Dendritic cell treated with granulocyte-macrophage colony-stimulating factor and Interleukin-4, amounts not matched to agents 40 ng/mL and 50 ng/mL, for 4 days (primary cell): Measurements from ENCODE around the gene HRH2.

Source experiments
- H3K27ac Mint-ChIP-seq: one replicate; pipeline ENCODE4 v1.8.0; 2022; ENCODE audit warnings: mild to moderate bottlenecking, mixed read lengths
- H3K27me3 Mint-ChIP-seq: one replicate; pipeline ENCODE4 v1.8.0; 2022; ENCODE audit warnings: mild to moderate bottlenecking, mixed read lengths
- H3K36me3 Mint-ChIP-seq: one replicate; pipeline ENCODE4 v1.8.0; 2022; ENCODE audit warnings: low read depth, mixed read lengths
- H3K4me1 Mint-ChIP-seq: one replicate; pipeline ENCODE4 v1.8.0; 2022; ENCODE audit warnings: low read depth, mixed read lengths
- H3K4me3 Mint-ChIP-seq: one replicate; pipeline ENCODE4 v1.8.0; 2022; ENCODE audit warnings: mild to moderate bottlenecking, moderate library complexity, mixed read lengths
- H3K9me3 Mint-ChIP-seq: one replicate; pipeline ENCODE4 v1.8.0; 2022; ENCODE audit warnings: mixed read lengths
- intact Hi-C: fragments of 100-400 bp; cut with micrococcal nuclease; formaldehyde crosslinking; loops from one replicate; pipeline ENCODE4 v1.15.0; 2022

The HRH2 gene

DNA sequence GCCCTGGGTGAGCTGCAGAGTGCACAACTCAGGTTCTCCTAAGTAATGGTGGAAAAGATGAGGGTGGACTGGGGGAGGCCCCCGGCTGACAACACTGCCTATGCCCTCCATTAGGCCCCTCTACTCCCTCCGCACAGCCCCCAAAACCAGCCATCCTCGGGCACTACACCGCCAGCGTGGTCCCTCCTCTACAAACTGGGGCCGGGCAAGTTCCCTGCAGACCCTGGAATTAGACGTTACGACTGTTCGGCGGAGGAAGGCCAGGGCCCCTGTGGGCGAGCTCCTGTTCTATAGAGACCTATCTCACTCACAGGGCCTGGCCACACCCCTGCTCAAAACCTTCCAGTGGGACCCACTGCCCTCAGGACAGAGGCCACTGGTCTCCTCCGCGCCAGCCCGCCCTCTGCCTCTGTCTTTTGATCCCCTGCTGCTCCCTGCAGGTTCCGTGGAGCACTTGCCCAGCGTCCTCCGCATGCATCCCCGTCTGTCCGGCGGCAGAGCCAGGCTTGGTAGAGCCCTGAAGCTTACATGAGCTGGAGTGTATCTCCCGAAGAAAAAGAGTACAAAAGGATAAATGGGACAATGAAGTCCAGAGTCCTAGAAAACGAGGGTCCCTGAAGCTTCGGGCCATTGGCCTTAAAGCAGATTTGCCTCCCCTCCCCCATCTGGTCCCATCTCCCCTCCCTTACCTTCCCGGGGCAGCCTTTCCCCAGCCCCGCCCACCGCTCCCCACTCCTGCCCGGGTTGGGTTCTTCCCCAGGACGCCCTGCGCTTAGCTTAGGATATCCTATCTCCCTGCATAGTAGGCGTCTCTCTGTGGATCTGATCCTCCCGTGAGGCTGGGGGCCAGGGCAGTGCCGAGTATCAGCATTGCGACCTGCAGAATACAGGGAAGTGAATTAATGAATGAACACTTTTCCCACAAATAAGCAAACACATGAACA lies 71.3 kb downstream of the HRH2 start:
- Mint-ChIP-seq H3K27me3 (peaks cover 34% of the 10 kb centered on the region), H3K9me3 (no peaks in the 10 kb centered on the region), H3K4me3 (no peak overlapping the region), H3K4me1 (peaks cover 6% of the 10 kb centered on the region), H3K36me3 (no peaks in the 10 kb centered on the region), H3K27ac (no peak overlapping the region)
- intact Hi-C loops = loop anchor here (10.0 kb wide), 1 partner anchor 146 kb away; the partner anchor contains the start of gene CPLX2

DNA sequence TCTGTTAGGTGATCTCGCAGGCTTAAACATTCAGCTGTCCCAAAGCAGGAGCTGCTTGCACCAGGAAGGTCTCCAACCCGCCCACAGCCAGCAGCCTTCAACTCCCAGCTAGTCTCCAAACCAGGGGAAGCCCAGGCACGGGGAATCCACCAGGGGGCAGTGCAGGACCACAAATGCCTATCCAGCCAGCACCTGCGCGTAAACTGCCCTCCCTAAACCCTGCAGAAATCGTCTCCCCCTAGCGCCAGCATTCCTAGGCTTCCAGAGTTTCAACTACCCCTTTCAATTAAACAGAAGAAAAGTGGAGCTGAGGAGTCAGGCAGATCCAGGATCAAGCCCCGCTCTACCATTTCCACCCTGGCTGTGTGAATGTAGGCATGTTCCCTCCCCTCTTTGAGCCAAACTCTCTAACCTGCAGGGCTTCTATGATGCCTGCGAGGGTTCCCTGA lies 72.0 kb downstream of the HRH2 start:
- H3K9me3 Mint-ChIP-seq = no peaks in the 10 kb centered on the region
- no peaks in the 10 kb centered on the region for H3K36me3 Mint-ChIP-seq
- no peak overlapping the region for H3K4me3 Mint-ChIP-seq
- H3K27ac Mint-ChIP-seq = no peak overlapping the region
- H3K27me3 Mint-ChIP-seq = peaks cover 32% of the 10 kb centered on the region
- intact Hi-C loops = loop anchor here (10.0 kb wide), 1 partner anchor 145 kb away; the partner anchor contains the start of gene CPLX2
- H3K4me1 Mint-ChIP-seq = peaks cover 6% of the 10 kb centered on the region

DNA sequence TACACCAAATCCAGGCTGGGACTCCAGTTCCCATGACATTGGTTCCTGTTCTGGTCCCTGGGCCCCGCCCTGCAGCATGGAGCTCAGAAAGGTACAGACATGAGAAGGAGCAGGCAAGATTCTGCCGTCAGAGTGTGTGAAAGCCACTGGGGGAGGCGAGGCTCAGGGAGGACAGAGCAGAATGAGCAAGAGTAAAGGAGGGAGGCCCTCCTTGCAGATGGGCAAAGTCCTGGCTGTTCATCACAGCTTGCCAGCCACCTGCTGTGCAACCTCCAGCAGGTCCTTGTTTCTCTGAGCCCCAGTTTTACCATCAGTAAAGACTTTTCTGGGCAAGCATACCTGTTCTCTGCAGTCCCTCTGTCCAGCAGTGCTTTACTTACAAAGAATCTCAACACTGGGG lies 73.3 kb downstream of the HRH2 start:
- peaks cover 32% of the 10 kb centered on the region for H3K27me3 Mint-ChIP-seq
- peaks cover 6% of the 10 kb centered on the region for H3K4me1 Mint-ChIP-seq
- no peak overlapping the region for H3K27ac Mint-ChIP-seq
- H3K9me3 Mint-ChIP-seq = no peaks in the 10 kb centered on the region
- intact Hi-C loops = no loop called here
- H3K4me3 Mint-ChIP-seq = no peak overlapping the region
- no peaks in the 10 kb centered on the region for H3K36me3 Mint-ChIP-seq

DNA sequence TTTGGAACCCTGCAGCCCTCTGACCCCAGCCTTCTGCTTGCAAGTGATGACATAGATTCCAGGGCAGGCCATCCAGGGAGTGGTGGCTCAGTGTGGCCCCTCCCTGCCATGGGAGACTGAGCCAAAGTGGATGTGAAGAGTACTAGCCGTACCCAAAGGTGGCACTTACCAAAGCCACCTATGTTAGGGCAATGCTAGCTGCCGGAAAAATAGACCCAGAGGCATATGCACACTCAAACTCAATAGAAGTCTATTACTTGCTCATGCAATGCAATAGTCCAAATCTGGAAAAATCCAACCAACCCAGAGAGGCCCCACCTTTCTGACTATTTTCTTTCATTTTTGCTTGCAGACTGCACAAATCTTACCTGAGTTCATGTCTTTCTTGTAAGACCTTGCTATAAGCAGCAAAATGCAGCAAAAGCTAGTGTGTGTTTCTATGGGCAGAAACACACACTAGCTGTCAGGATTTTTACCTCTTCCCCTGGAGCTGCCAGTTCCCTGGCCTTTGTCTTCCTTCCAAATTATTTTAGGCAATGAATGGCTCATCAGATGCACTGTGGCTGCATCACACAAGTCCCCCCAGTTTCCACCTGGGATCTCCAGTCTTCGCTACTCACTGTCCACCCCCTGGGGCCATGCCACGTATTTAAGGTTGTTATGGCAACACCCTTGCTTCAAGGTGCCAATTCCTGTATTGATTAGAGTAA lies 74.0 kb downstream of the HRH2 start:
- Mint-ChIP-seq H3K36me3 (no peaks in the 10 kb centered on the region), H3K27me3 (peaks cover 32% of the 10 kb centered on the region), H3K9me3 (no peaks in the 10 kb centered on the region), H3K4me1 (peaks cover 6% of the 10 kb centered on the region), H3K4me3 (no peak overlapping the region), H3K27ac (no peak overlapping the region)
- intact Hi-C loops = no loop called here

DNA sequence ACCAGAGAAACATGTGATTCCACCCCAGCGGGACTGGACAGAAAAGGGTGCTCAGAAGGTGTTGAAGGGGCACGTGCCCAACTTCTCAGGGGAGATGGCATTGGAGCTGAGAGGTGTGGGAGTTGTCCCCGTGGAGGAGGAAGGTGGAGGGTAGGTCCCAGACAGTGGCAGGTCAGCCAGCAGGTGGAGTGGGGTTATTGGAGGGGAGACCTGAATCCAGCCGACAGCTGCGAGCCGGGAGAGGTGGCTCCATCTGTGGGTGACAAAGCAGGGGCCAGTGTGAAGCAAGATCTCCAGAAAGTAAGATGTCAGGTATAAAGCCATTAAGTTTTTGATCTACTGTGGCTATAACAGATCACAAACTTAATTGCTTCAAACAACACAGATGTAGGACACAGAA lies 75.1 kb downstream of the HRH2 start:
- Mint-ChIP-seq H3K4me1 (peaks cover 6% of the 10 kb centered on the region), H3K9me3 (no peaks in the 10 kb centered on the region), H3K27me3 (peaks cover 31% of the 10 kb centered on the region), H3K27ac (no peak overlapping the region), H3K36me3 (no peaks in the 10 kb centered on the region), H3K4me3 (no peak overlapping the region)
- intact Hi-C loops = no loop called here

DNA sequence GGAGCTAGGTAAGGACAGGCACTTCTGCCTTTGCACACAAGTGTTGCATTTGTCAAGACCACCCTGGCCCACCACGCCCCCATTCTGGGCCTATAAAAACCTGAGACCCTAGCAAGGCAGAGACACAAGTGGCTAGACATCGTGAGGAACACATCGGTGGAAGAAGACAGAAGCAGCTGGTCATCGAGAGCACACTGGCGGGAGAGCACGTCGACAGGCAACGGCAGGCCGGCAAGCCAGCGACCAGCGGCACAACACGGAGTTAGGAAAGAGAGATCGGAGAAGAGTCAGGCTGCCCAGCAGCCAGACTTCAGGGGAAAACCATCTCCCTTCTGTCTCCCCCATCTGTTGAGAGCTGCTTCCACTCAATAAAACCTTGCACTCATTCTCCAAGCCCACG lies 76.1 kb downstream of the HRH2 start:
- intact Hi-C loops = no loop called here

DNA sequence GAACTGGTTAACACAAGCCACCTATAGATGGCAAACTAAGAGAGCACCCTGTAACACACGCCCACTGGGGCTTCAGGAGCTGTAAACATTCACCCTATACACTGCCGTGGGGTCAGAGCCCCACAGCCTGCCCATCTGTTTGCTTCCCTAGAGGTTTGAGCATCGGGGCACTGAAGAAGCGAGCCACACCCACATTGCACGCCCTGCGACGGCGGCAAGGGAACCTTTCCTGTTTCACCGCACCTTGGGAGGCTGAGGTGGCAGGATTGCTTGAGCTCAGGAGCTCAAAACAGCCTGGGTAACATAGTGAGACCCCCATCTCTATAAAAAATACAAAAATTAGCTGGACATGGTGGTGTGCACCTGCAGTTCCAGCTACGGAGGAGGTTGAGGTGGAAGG lies 76.6 kb downstream of the HRH2 start:
- H3K9me3 Mint-ChIP-seq = no peaks in the 10 kb centered on the region
- no peak overlapping the region for H3K27ac Mint-ChIP-seq
- H3K27me3 Mint-ChIP-seq = peaks cover 25% of the 10 kb centered on the region
- intact Hi-C loops = no loop called here
- H3K36me3 Mint-ChIP-seq = no peaks in the 10 kb centered on the region
- H3K4me3 Mint-ChIP-seq = no peak overlapping the region
- H3K4me1 Mint-ChIP-seq = peaks cover 5% of the 10 kb centered on the region

More for the DNA sequence above, 76.1 kb downstream of the HRH2 start:
- H3K4me3 Mint-ChIP-seq = no peak overlapping the region
- H3K4me1 Mint-ChIP-seq = peaks cover 6% of the 10 kb centered on the region
- no peaks in the 10 kb centered on the region for H3K9me3 Mint-ChIP-seq
- no peak overlapping the region for H3K27ac Mint-ChIP-seq
- peaks cover 26% of the 10 kb centered on the region for H3K27me3 Mint-ChIP-seq
- no peaks in the 10 kb centered on the region for H3K36me3 Mint-ChIP-seq

DNA sequence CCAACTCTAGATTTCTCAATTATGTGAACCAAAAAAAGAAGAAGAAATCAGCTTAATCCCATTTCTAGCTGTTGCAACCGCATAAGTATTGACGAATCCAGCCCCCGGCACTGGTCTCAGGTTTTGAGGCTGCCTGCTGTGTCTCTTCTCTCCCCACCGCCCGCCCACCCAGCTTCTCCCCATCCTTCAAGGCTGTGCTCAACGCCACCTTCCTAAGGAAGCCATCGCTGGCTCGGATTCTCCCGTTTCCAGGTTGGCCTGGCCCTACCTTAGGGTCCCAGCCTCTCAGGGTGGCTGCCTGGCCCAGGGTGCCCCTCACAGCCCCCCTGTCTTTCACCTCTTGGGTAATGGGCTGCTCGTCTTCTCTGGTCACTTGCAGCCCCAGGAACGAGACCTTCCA lies 77.8 kb downstream of the HRH2 start:
- H3K27ac Mint-ChIP-seq = no peak overlapping the region
- H3K27me3 Mint-ChIP-seq = peaks cover 31% of the 10 kb centered on the region
- H3K4me3 Mint-ChIP-seq = no peak overlapping the region
- H3K36me3 Mint-ChIP-seq = no peaks in the 10 kb centered on the region
- intact Hi-C loops = no loop called here
- H3K9me3 Mint-ChIP-seq = no peaks in the 10 kb centered on the region
- H3K4me1 Mint-ChIP-seq = no peaks in the 10 kb centered on the region

DNA sequence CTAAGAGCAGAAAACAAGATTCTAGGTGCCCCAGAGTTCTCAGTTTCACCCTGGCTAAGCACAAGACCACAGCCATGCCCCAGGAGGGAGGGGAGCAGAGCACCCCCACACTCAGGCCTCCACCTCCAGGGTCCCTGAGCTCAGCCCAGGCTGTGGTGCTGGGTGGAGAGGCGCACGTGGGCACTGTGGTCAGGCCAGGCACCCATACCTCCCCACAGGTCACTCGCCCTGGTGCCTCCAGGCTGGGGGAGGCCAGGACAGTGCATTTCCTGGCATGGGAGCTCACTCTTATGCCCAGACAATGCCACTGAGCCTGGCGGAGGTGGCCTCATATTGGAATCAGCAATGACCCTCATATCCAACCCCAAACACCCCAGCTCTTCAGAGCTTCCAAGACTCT lies 78.8 kb downstream of the HRH2 start:
- H3K9me3 Mint-ChIP-seq = no peaks in the 10 kb centered on the region
- H3K27me3 Mint-ChIP-seq = peaks cover 28% of the 10 kb centered on the region
- no peaks in the 10 kb centered on the region for H3K36me3 Mint-ChIP-seq

DNA sequence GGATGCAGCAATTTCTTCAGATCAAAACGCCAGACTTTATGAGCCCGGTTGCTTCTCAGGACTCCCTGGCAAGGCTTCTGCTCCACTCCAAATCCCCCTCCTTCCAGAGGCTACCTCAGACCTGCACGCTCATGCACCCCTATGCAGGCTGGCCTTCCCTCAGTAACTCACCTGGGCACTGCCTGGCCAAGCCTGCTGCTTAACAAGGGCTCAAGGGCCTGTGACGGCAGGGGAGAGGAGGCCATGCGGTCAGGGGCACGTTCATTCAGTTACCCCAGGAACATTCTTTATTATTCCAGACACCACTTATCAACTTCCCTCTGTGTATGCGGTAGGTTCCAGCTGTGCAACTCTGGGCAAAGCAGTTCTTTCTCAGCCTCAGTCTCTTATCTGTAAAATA lies 79.6 kb downstream of the HRH2 start:
- Mint-ChIP-seq H3K27me3 (peaks cover 31% of the 10 kb centered on the region), H3K9me3 (no peaks in the 10 kb centered on the region), H3K4me3 (no peak overlapping the region), H3K27ac (no peak overlapping the region), H3K4me1 (peaks cover 7% of the 10 kb centered on the region), H3K36me3 (no peaks in the 10 kb centered on the region)
- intact Hi-C loops = no loop called here

More for the DNA sequence above, 78.8 kb downstream of the HRH2 start:
- intact Hi-C loops = no loop called here
- Mint-ChIP-seq H3K4me3 (no peak overlapping the region), H3K4me1 (peaks cover 5% of the 10 kb centered on the region), H3K27ac (no peak overlapping the region)

DNA sequence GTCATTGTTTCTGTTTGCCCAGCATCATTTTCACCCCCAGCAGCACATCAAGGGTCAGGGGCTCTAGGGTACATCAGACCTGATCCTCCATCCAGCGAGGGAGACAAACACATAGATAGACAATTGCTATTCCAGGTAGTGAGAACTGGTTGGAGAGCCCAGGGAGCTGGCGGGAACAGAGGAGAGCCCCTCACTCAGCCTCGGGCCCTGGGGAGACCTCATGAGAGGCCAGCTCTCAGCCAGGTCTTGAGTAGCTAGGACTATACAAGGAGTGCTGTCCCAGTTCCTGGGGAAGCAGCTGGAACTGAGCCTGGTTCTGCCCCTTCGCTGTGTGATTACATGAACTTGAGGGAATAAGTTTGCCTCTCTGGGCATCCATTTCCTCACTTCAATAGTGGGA lies 80.3 kb downstream of the HRH2 start:
- intact Hi-C loops = no loop called here
- H3K9me3 Mint-ChIP-seq = no peaks in the 10 kb centered on the region

DNA sequence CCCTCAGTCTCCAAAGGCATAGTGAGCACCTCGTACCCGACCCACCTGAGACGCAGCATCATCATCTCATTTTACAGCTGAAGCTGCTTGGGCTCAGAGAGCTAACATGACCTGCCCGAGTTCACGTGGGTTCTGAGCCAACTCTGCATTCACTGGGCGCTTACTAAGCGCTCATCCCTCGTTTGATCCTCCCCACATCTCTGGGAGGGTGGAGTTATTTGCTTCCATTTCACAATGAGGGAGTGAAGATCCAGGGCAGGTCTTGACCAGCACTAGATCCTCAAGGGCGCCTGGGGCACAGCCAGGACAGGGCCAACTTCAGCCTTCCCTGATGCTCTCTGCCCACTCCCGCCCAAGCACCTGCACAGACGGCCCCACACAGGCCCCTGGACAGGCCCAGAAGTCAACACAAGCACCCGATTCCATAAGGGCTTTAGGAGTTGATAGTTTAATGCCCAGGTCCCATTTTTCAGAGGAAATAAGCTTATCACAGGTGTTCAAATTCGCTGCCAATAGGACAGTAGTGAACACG lies 80.8 kb downstream of the HRH2 start:
- intact Hi-C loops = no loop called here
- H3K27me3 Mint-ChIP-seq = peaks cover 29% of the 10 kb centered on the region
- no peak overlapping the region for H3K27ac Mint-ChIP-seq
- no peaks in the 10 kb centered on the region for H3K36me3 Mint-ChIP-seq
- no peak overlapping the region for H3K4me3 Mint-ChIP-seq
- no peaks in the 10 kb centered on the region for H3K9me3 Mint-ChIP-seq
- peaks cover 7% of the 10 kb centered on the region for H3K4me1 Mint-ChIP-seq

More for the DNA sequence above, 80.3 kb downstream of the HRH2 start:
- Mint-ChIP-seq H3K27ac (no peak overlapping the region), H3K36me3 (no peaks in the 10 kb centered on the region), H3K27me3 (peaks cover 29% of the 10 kb centered on the region), H3K4me3 (no peak overlapping the region), H3K4me1 (peaks cover 7% of the 10 kb centered on the region)

DNA sequence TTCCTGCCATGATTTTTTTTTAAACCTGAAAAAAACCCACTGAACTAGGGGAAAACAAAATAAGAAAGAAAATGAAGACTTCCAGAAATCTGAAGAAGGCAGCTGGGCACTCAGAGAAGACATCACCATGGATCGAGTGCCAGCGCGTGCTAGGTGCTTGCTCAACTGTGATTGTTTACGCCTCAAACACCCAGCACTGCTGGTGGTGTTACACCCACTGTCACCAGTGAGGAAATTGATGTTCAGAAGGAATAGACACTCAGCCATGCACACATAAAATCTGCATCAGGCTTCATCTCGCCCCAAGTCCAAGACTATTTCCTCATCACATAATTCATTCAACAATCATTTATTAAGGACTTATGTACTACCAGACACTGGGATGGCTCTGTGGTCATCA lies 82.1 kb downstream of the HRH2 start:
- no peak overlapping the region for H3K27ac Mint-ChIP-seq
- H3K4me3 Mint-ChIP-seq = no peak overlapping the region
- H3K9me3 Mint-ChIP-seq = no peaks in the 10 kb centered on the region
- H3K27me3 Mint-ChIP-seq = peaks cover 31% of the 10 kb centered on the region
- peaks cover 7% of the 10 kb centered on the region for H3K4me1 Mint-ChIP-seq
- no peaks in the 10 kb centered on the region for H3K36me3 Mint-ChIP-seq
- intact Hi-C loops = no loop called here

DNA sequence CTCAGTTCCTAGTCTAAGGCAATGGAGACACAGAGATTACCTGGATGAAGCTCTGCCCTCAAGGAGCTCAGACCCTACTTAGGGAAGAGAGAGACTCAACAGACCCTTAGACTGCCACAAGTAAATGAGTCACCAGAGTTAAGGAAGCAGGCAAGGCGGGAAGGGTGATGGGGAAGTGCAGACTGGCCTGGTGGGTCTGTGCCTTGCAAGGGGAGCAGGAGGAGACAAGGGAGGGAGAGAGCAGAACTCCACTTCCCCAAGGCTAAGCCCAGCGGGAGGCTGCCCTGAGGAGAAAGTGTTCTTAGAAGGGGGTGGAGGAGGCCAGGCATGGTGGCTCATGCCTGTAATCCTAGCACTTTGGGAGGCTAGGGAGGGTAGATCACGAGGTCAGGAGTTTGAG lies 83.7 kb downstream of the HRH2 start:
- Mint-ChIP-seq H3K27ac (no peak overlapping the region), H3K9me3 (no peaks in the 10 kb centered on the region), H3K36me3 (no peaks in the 10 kb centered on the region), H3K4me3 (no peak overlapping the region), H3K27me3 (peaks cover 34% of the 10 kb centered on the region), H3K4me1 (peaks cover 7% of the 10 kb centered on the region)
- intact Hi-C loops = no loop called here
